ENCODE measurements around the gene ADGRV1. TPM values are rescaled to one million over a fixed set of nuclear protein-coding genes. Genes with fewer than 3 reads are reported as not detected.

ADGRV1 gene
- polyA plus RNA-seq, 1 donor from 2014 or later, result 3.7 TPM

- H3K4me3 ChIP-seq (ENCODE audit: low read length), result no peak overlapping the region
- H3K36me3 ChIP-seq (ENCODE audit: insufficient read depth, low read length), result no peaks in the 10 kb centered on the region
- no peak overlapping the region for H3K9ac ChIP-seq (ENCODE audit: low read length)
- no peaks in the 10 kb centered on the region for H3K27me3 ChIP-seq (ENCODE audit: insufficient read depth, low read depth, low read length)
- no peaks in the 10 kb centered on the region for H3K9me3 ChIP-seq (ENCODE audit: low read length)
- H3F3A ChIP-seq (ENCODE audit: insufficient read depth, low read length, poor library complexity, severe bottlenecking), result no peaks in the 10 kb centered on the region
- no peak overlapping the region for H3K4me2 ChIP-seq (ENCODE audit: low read length)
- H3K27ac ChIP-seq (ENCODE audit: low read length), result no peak overlapping the region
- TF ChIP-seq EP300 (conservative IDR thresholded peaks at IDR 0.05; ENCODE audit: poor library complexity, severe bottlenecking) (no peak), MXI1 (conservative IDR thresholded peaks at IDR 0.05; ENCODE audit: poor library complexity, severe bottlenecking) (no peak), POLR2AphosphoS5 (IDR thresholded peaks at IDR 0.05) (no peak), TAF1 (IDR thresholded peaks at IDR 0.05; ENCODE audit: low read depth) (no peak), SMC3 (conservative IDR thresholded peaks at IDR 0.05; ENCODE audit: poor library complexity) (no peak), RAD21 (conservative IDR thresholded peaks at IDR 0.05) (no peak), EZH2 (IDR thresholded peaks at IDR 0.05; ENCODE audit: borderline replicate concordance, insufficient read depth, low read length, poor library complexity, severe bottlenecking) (no peak)
- TF ChIP-seq, protein P1, sequence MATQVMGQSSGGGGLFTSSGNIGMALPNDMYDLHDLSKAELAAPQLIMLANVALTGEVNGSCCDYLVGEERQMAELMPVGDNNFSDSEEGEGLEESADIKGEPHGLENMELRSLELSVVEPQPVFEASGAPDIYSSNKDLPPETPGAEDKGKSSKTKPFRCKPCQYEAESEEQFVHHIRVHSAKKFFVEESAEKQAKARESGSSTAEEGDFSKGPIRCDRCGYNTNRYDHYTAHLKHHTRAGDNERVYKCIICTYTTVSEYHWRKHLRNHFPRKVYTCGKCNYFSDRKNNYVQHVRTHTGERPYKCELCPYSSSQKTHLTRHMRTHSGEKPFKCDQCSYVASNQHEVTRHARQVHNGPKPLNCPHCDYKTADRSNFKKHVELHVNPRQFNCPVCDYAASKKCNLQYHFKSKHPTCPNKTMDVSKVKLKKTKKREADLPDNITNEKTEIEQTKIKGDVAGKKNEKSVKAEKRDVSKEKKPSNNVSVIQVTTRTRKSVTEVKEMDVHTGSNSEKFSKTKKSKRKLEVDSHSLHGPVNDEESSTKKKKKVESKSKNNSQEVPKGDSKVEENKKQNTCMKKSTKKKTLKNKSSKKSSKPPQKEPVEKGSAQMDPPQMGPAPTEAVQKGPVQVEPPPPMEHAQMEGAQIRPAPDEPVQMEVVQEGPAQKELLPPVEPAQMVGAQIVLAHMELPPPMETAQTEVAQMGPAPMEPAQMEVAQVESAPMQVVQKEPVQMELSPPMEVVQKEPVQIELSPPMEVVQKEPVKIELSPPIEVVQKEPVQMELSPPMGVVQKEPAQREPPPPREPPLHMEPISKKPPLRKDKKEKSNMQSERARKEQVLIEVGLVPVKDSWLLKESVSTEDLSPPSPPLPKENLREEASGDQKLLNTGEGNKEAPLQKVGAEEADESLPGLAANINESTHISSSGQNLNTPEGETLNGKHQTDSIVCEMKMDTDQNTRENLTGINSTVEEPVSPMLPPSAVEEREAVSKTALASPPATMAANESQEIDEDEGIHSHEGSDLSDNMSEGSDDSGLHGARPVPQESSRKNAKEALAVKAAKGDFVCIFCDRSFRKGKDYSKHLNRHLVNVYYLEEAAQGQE (IDR thresholded peaks at IDR 0.05; ENCODE audit: borderline replicate concordance), result no peak
- no peaks in the 10 kb centered on the region for H3K79me2 ChIP-seq (replicated peaks; ENCODE audit: insufficient read depth, low read length)
- no peaks in the 10 kb centered on the region for H4K20me1 ChIP-seq (ENCODE audit: insufficient read depth)
- no peak overlapping the region for H2AFZ ChIP-seq (ENCODE audit: low read depth, low read length)
- H3K9me2 ChIP-seq (ENCODE audit: insufficient read depth, low read length), result no peaks in the 10 kb centered on the region
Observed at GRCh38 chr5:91162534-91163381, 604.2 kb downstream of the ADGRV1 start.

DNA sequence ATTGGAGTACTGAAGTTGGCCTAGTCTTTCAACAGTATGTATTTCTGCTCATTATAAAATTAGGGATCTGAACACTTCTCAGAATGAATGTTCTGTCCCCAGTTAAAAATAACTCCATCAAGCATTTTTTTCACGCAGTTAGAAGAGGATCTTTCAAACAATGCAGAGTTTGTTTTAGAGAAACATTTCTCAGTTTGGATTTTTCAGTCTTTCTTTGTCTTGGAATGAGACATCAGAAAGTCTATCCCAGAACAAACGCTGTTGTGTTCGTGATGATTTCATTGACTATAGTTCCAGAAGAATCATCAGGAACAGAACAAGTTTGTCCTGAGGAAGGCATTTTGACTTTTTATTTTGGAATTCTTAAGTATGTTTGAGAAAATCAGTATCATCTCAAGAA is 605.8 kb downstream of the ADGRV1 start:
- Histone ChIP-seq H3F3A (ENCODE audit: insufficient read depth, low read length, poor library complexity, severe bottlenecking) (no peaks in the 10 kb centered on the region), H2AFZ (ENCODE audit: low read depth, low read length) (no peak overlapping the region), H4K20me1 (ENCODE audit: insufficient read depth) (no peaks in the 10 kb centered on the region), H3K9me2 (ENCODE audit: insufficient read depth, low read length) (no peaks in the 10 kb centered on the region), H3K27ac (ENCODE audit: low read length) (no peak overlapping the region), H3K27me3 (ENCODE audit: insufficient read depth, low read depth, low read length) (no peaks in the 10 kb centered on the region), H3K4me3 (ENCODE audit: low read length) (no peak overlapping the region), H3K9ac (ENCODE audit: low read length) (no peak overlapping the region), H3K79me2 (replicated peaks; ENCODE audit: insufficient read depth, low read length) (no peaks in the 10 kb centered on the region), H3K9me3 (ENCODE audit: low read length) (no peaks in the 10 kb centered on the region), H3K36me3 (ENCODE audit: insufficient read depth, low read length) (no peaks in the 10 kb centered on the region), H3K4me2 (ENCODE audit: low read length) (no peak overlapping the region)
- TF ChIP-seq RAD21 (conservative IDR thresholded peaks at IDR 0.05), result no peak
- TF ChIP-seq SMC3 (conservative IDR thresholded peaks at IDR 0.05; ENCODE audit: poor library complexity), result no peak
- no peak for TF ChIP-seq MXI1 (conservative IDR thresholded peaks at IDR 0.05; ENCODE audit: poor library complexity, severe bottlenecking)
- no peak for TF ChIP-seq EZH2 (IDR thresholded peaks at IDR 0.05; ENCODE audit: borderline replicate concordance, insufficient read depth, low read length, poor library complexity, severe bottlenecking)
- TF ChIP-seq, protein P2, sequence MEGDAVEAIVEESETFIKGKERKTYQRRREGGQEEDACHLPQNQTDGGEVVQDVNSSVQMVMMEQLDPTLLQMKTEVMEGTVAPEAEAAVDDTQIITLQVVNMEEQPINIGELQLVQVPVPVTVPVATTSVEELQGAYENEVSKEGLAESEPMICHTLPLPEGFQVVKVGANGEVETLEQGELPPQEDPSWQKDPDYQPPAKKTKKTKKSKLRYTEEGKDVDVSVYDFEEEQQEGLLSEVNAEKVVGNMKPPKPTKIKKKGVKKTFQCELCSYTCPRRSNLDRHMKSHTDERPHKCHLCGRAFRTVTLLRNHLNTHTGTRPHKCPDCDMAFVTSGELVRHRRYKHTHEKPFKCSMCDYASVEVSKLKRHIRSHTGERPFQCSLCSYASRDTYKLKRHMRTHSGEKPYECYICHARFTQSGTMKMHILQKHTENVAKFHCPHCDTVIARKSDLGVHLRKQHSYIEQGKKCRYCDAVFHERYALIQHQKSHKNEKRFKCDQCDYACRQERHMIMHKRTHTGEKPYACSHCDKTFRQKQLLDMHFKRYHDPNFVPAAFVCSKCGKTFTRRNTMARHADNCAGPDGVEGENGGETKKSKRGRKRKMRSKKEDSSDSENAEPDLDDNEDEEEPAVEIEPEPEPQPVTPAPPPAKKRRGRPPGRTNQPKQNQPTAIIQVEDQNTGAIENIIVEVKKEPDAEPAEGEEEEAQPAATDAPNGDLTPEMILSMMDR (IDR thresholded peaks at IDR 0.05; ENCODE audit: poor library complexity, severe bottlenecking), result no peak
- TF ChIP-seq, protein P1 (IDR thresholded peaks at IDR 0.05; ENCODE audit: borderline replicate concordance), result no peak

Data from neural cell (in vitro differentiated cells).